ENCODE measurements around the gene MCM8. TPM values are rescaled to one million over a fixed set of nuclear protein-coding genes. Genes with fewer than 3 reads are reported as not detected.

Gene MCM8
- total RNA-seq, 6 donors from 2014 or later = 2.9 to 7.5 (median 3.9) TPM

GRCh38 chr20:5973172-5973571 lies 22.7 kb downstream of the MCM8 start:
- H3K4me3 ChIP-seq = no peak overlapping the region
- H3K27ac ChIP-seq = peak overlapping the region in 2 of 4 donors; percentile 6 to 39
- peaks cover 0 to 18% (median 3%) of the 10 kb centered on the region in 4 donors for H3K36me3 ChIP-seq
- no peaks in the 10 kb centered on the region for H3K4me1 ChIP-seq
- 79 to 90% methylated on average over 2 of the region's 2 CpGs for WGBS, 2 donors
- no peaks in the 10 kb centered on the region for H3K9me3 ChIP-seq
- no peak for DNase-seq
- TF ChIP-seq CTCF (IDR thresholded peaks at IDR 0.05) (no peak), EP300 (IDR thresholded peaks at IDR 0.05) (no peak), POLR2AphosphoS5 (IDR thresholded peaks at IDR 0.05) (no peak), POLR2A (IDR thresholded peaks at IDR 0.05) (no peak)
- ATAC-seq (ENCODE audit: low FRiP score in 2 of 2) = no peak
- H3K27me3 ChIP-seq = no peaks in the 10 kb centered on the region

GRCh38 chr20:5973971-5974370 lies 23.5 kb downstream of the MCM8 start:
- Histone ChIP-seq H3K27me3 (no peaks in the 10 kb centered on the region), H3K9me3 (no peaks in the 10 kb centered on the region), H3K27ac (peak overlapping the region in 1 of 4 donors; percentile 39), H3K4me3 (no peak overlapping the region), H3K4me1 (no peaks in the 10 kb centered on the region), H3K36me3 (peaks cover 0 to 22% (median 5%) of the 10 kb centered on the region in 4 donors)
- no peak for TF ChIP-seq EP300 (IDR thresholded peaks at IDR 0.05)
- TF ChIP-seq CTCF (IDR thresholded peaks at IDR 0.05) = no peak
- no peak for TF ChIP-seq POLR2A (IDR thresholded peaks at IDR 0.05)
- TF ChIP-seq POLR2AphosphoS5 (IDR thresholded peaks at IDR 0.05) = no peak
- peak in 1 of 2 donors; percentile 31 for DNase-seq
- ATAC-seq (ENCODE audit: low FRiP score in 2 of 2) = peak in 1 of 2 donors; percentile 43
- 73 to 90% methylated on average over 4 of the region's 4 CpGs for WGBS, 2 donors

GRCh38 chr20:5974531-5974930 lies 24.1 kb downstream of the MCM8 start:
- Histone ChIP-seq H3K4me3 (no peak overlapping the region), H3K36me3 (peaks cover 0 to 22% (median 7%) of the 10 kb centered on the region in 4 donors), H3K27me3 (no peaks in the 10 kb centered on the region), H3K27ac (no peak overlapping the region), H3K4me1 (no peaks in the 10 kb centered on the region), H3K9me3 (no peaks in the 10 kb centered on the region)
- no peak for ATAC-seq (ENCODE audit: low FRiP score in 2 of 2)
- TF ChIP-seq CTCF (IDR thresholded peaks at IDR 0.05) = no peak
- TF ChIP-seq POLR2A (IDR thresholded peaks at IDR 0.05) = no peak
- TF ChIP-seq POLR2AphosphoS5 (IDR thresholded peaks at IDR 0.05) = no peak
- no peak for TF ChIP-seq EP300 (IDR thresholded peaks at IDR 0.05)
- 96 to 97% methylated on average over 1 of the region's 1 CpG for WGBS, 2 donors
- no peak for DNase-seq

GRCh38 chr20:5975778-5976177 lies 25.3 kb downstream of the MCM8 start:
- 83 to 84% methylated on average over 2 of the region's 2 CpGs for WGBS, 2 donors
- TF ChIP-seq POLR2A (IDR thresholded peaks at IDR 0.05) = no peak
- no peak for TF ChIP-seq POLR2AphosphoS5 (IDR thresholded peaks at IDR 0.05)
- TF ChIP-seq CTCF (IDR thresholded peaks at IDR 0.05) = no peak
- TF ChIP-seq EP300 (IDR thresholded peaks at IDR 0.05) = no peak
- no peaks in the 10 kb centered on the region for H3K27me3 ChIP-seq
- no peaks in the 10 kb centered on the region for H3K9me3 ChIP-seq
- no peak overlapping the region for H3K27ac ChIP-seq
- DNase-seq (no peak), ATAC-seq (ENCODE audit: low FRiP score in 2 of 2) (no peak)
- H3K36me3 ChIP-seq = peaks cover 0 to 22% (median 7%) of the 10 kb centered on the region in 4 donors
- H3K4me3 ChIP-seq = no peak overlapping the region
- no peaks in the 10 kb centered on the region for H3K4me1 ChIP-seq

GRCh38 chr20:5977223-5977622 lies 26.8 kb downstream of the MCM8 start:
- no peaks in the 10 kb centered on the region for H3K4me1 ChIP-seq
- WGBS, 2 donors = 81 to 85% methylated on average over 2 of the region's 2 CpGs

More at GRCh38 chr20:5977223-5977622, 26.8 kb downstream of the MCM8 start:
- DNase-seq = no peak
- no peaks in the 10 kb centered on the region for H3K9me3 ChIP-seq
- no peak overlapping the region for H3K4me3 ChIP-seq
- H3K36me3 ChIP-seq = peaks cover 0 to 22% (median 7%) of the 10 kb centered on the region in 4 donors
- no peak overlapping the region for H3K27ac ChIP-seq
- H3K27me3 ChIP-seq = no peaks in the 10 kb centered on the region
- no peak for ATAC-seq (ENCODE audit: low FRiP score in 2 of 2)
- TF ChIP-seq CTCF (IDR thresholded peaks at IDR 0.05) (no peak), POLR2A (IDR thresholded peaks at IDR 0.05) (no peak), POLR2AphosphoS5 (IDR thresholded peaks at IDR 0.05) (no peak), EP300 (IDR thresholded peaks at IDR 0.05) (no peak)

Data from upper lobe of left lung (tissue), 6 donors.